ENCODE data around the gene ZNF655. TPM values are rescaled to one million over a fixed set of nuclear protein-coding genes. Genes with fewer than 3 reads are reported as not detected.

Gene ZNF655
- total RNA-seq, 2 donors from 2014 or later = 134 to 135 TPM

- H3K27ac Mint-ChIP-seq = peak overlapping the region; percentile 96
- peaks cover 48% of the 10 kb centered on the region for H3K4me1 Mint-ChIP-seq
- H3K4me3 Mint-ChIP-seq = peak overlapping the region; percentile 94
- no peaks in the 10 kb centered on the region for H3K27me3 Mint-ChIP-seq
- H3K36me3 Mint-ChIP-seq (ENCODE audit: low read depth) = peaks cover 12% of the 10 kb centered on the region
- ATAC-seq (no peak), DNase-seq (no peak)
- H3K9me3 ChIP-seq (ENCODE audit: control insufficient read depth, low read length, poor library complexity, severe bottlenecking) = no peaks in the 10 kb centered on the region
Measured at GRCh38 chr7:99623091-99623693, 64.8 kb downstream of the ZNF655 start.

DNA sequence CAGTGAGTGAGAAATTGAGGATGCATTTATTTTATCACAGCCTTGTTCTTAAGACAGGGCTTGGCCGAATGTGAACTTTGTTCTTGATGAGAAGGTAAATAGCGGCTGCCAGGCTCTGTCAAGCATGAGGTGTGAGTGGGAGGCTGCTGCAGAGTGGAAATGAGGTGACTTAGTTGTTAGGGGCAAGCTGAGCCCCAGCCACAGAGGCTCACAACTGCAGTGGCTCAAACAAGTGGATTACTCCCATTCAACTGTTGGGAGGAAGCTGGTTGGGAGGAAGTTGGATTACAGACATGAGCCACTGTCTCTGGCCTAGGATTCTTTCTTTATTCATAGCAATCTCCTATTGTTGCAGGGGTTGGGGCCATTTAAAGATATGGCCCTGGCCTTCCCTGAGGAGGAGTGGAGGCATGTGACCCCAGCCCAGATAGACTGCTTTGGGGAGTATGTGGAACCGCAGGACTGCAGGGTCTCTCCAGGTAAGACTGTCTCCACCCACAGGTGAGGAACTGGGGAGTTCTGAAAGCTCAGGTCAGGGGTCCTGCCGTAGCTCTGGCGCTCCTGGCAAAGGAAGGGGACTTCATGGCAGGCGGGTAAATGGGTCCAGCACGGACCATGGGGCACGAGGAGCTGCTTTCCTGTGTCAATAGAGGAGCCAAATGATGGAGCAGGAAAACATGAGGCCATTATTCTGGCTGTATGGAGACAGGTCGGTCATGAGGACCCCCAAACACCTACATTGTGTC is 65.4 kb downstream of the ZNF655 start:
- Mint-ChIP-seq H3K4me3 (peak overlapping the region; percentile 94), H3K27me3 (no peaks in the 10 kb centered on the region), H3K4me1 (peaks cover 46% of the 10 kb centered on the region), H3K36me3 (ENCODE audit: low read depth) (peaks cover 17% of the 10 kb centered on the region), H3K27ac (peak overlapping the region; percentile 96)
- ATAC-seq (peak; percentile 30), DNase-seq (no peak)
- H3K9me3 ChIP-seq (ENCODE audit: control insufficient read depth, low read length, poor library complexity, severe bottlenecking) = no peaks in the 10 kb centered on the region

DNA sequence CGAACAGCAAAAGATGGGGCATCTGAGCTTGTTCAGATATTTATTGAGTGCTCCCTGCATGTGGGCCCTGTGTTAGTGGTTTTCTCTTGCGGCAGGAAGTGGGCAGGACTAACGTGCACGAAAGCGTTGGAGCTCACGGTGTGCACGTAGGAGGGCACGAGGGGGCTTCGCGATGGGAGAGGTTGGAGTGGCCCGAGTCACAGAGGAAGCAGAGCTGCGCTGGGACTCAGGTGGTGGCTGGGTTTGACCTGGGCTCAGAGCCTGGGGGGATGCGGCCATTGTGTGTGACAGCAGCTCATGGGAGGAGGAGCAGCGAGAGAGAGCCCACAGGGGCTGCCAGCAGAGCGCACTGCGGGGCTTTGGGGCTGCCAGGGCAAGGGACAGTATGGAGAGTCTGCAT is 66.0 kb downstream of the ZNF655 start:
- peaks cover 15% of the 10 kb centered on the region for H3K36me3 Mint-ChIP-seq (ENCODE audit: low read depth)
- H3K27me3 Mint-ChIP-seq = no peaks in the 10 kb centered on the region
- H3K27ac Mint-ChIP-seq = peak overlapping the region; percentile 96
- DNase-seq (peak; percentile 36 to 53 (median 42)), ATAC-seq (peak; percentile 95)
- peaks cover 40% of the 10 kb centered on the region for H3K4me1 Mint-ChIP-seq
- H3K4me3 Mint-ChIP-seq = peak overlapping the region; percentile 94
- no peaks in the 10 kb centered on the region for H3K9me3 ChIP-seq (ENCODE audit: control insufficient read depth, low read length, poor library complexity, severe bottlenecking)

GRCh38 chr7:99625321-99625720 is 66.9 kb downstream of the ZNF655 start:
- peaks cover 15% of the 10 kb centered on the region for H3K36me3 Mint-ChIP-seq (ENCODE audit: low read depth)
- no peaks in the 10 kb centered on the region for H3K27me3 Mint-ChIP-seq
- H3K4me3 Mint-ChIP-seq = peak overlapping the region; percentile 94
- no peak for DNase-seq
- no peaks in the 10 kb centered on the region for H3K9me3 ChIP-seq (ENCODE audit: control insufficient read depth, low read length, poor library complexity, severe bottlenecking)
- no peak for ATAC-seq
- peak overlapping the region; percentile 96 for H3K27ac Mint-ChIP-seq
- peaks cover 40% of the 10 kb centered on the region for H3K4me1 Mint-ChIP-seq

DNA sequence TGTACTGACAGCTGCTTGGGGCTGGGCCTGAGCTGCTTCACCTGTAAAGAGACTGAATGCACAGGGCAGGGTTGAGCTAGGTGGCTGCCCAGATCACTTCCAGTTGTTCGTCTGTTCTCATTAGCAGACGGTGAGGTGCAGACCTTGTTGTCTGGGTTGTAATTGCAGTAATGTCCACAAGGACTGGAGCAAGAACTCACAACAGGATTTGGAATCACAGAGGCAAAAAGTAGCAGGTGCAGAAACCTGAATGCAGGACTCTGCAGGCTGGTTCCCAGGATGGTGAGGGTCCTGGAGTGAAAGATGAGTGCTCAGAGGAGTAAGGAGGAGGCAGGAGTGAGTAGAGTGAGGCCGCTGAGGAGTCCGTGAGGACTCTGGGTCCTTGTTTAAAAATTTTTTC is 67.5 kb downstream of the ZNF655 start:
- Mint-ChIP-seq H3K27me3 (no peaks in the 10 kb centered on the region), H3K4me3 (peak overlapping the region; percentile 66), H3K27ac (peak overlapping the region; percentile 96), H3K36me3 (ENCODE audit: low read depth) (peaks cover 15% of the 10 kb centered on the region), H3K4me1 (peaks cover 40% of the 10 kb centered on the region)
- no peaks in the 10 kb centered on the region for H3K9me3 ChIP-seq (ENCODE audit: control insufficient read depth, low read length, poor library complexity, severe bottlenecking)
- DNase-seq = no peak
- no peak for ATAC-seq

Other genes starting within 250 kb of the ZNF655 start
- gene ARPC1A, start 232.7 kb upstream of the ZNF655 start, total RNA-seq = 10 to 100 TPM; 29.2 to 37.7 TPM
- 100 to 1,000 TPM; 185 to 220 TPM for gene ARPC1B, start 183.9 kb upstream of the ZNF655 start, total RNA-seq
- gene PDAP1, start 150.0 kb upstream of the ZNF655 start, total RNA-seq = 10 to 100 TPM; 38.5 to 42.7 TPM
- gene BUD31, start 149.7 kb upstream of the ZNF655 start, total RNA-seq = 100 to 1,000 TPM; 170 to 175 TPM
- 1 to 10 TPM; 3.6 to 3.8 TPM for gene PTCD1, start 119.8 kb upstream of the ZNF655 start, total RNA-seq
- gene CPSF4, start 119.7 kb upstream of the ZNF655 start, total RNA-seq = 10 to 100 TPM; 35.0 to 42.9 TPM
- gene ATP5MF, start 92.5 kb upstream of the ZNF655 start, total RNA-seq = 100 to 1,000 TPM in 1 of 2 donors, 10 to 100 TPM in 1; 83.3 to 103 TPM
- 10 to 100 TPM; 12.5 to 18.1 TPM for gene ZNF789, start 85.8 kb upstream of the ZNF655 start, total RNA-seq
- 100 to 1,000 TPM; 189 to 198 TPM for gene ZNF394, start 58.4 kb upstream of the ZNF655 start, total RNA-seq
- 1 to 10 TPM; 4.4 to 4.6 TPM for gene ZKSCAN5, start 54.0 kb upstream of the ZNF655 start, total RNA-seq
- 1 to 10 TPM; 2.3 to 2.5 TPM for gene FAM200A, start 6.5 kb upstream of the ZNF655 start, total RNA-seq
- 1 to 10 TPM in 1 of 2 donors, under 1 TPM in 1; 0.96 to 1.4 TPM for gene TMEM225B, start 39.6 kb downstream of the ZNF655 start, total RNA-seq
- 10 to 100 TPM; 29.8 to 34.4 TPM for gene ZSCAN25, start 58.3 kb downstream of the ZNF655 start, total RNA-seq
- under 1 TPM in 1 of 2 donors, not detected in 1; 0.20 TPM for gene CYP3A5, start 121.4 kb downstream of the ZNF655 start, total RNA-seq
- not detected for gene CYP3A7, start 176.6 kb downstream of the ZNF655 start, total RNA-seq
- not detected for gene CYP3A4, start 225.5 kb downstream of the ZNF655 start, total RNA-seq

Data from T-helper 17 cell (primary cell).